HG03060 (cell line): ENCODE results near the gene MYO16.

ENCODE experiments used
- ATAC-seq: cut with Tn5 transposase; IDR thresholded peaks from one replicate; pipeline ENCODE4 v1.9.1; 2021; ENCODE audit warnings: low read depth, moderate number of reproducible peaks; ENCODE audit not compliant: unreplicated experiment

The MYO16 gene

GRCh38 chr13:108629181-108629752 is at the start of gene MYO16:
TSS of gene MYO16 (plus strand) at chr13:108629611. CDS start at chr13:108629845, 234 bp downstream.
- no peak for ATAC-seq

DNA sequence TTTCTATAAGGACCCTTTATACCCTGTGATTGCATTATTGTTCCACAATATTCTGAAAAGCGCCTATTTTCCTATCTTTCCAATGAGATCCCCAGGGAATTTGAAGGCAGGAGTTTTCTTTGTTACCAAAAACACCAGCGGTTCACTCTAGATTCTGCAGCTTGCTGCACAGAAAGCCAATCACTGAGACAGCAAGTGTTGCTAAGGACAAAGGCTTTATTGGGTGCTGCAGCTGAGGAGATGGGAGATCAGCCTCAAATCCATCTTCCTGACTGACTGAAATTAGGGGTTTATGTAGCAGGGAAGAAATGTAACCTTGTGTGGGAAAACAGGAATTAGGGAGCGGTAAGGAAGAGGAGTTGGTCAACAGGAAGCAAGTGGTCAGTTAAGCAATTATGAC is 42.6 kb upstream of the MYO16 start:
- no peak for ATAC-seq

DNA sequence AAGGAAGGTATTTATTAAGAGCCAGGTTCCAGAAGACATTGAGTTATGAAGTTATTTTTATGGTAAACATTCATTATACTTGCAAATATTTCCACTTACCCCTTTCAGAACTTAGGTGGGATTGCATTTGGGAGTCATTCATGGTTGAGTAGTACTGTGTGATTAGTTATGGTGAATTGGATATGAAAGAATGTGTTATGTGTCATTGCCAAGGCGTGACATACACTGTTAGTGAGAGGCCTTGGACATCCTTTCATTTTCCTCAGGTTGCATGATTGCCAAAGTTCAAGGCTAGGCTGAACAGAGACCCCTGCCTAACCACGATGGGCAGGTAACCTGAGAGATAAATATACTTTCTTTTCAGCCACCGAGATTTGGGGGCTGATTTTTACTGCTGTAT is 40.9 kb upstream of the MYO16 start:
- ATAC-seq, result no peak

GRCh38 chr13:108594153-108594552 is 35.3 kb upstream of the MYO16 start:
- no peak for ATAC-seq

GRCh38 chr13:108595436-108596274 is 33.8 kb upstream of the MYO16 start:
- ATAC-seq, result no peak

- no peak for ATAC-seq
Measured at GRCh38 chr13:108597943-108598342, 31.5 kb upstream of the MYO16 start.

- ATAC-seq, result no peak
Measured at GRCh38 chr13:108606424-108606823, 23.0 kb upstream of the MYO16 start.

DNA sequence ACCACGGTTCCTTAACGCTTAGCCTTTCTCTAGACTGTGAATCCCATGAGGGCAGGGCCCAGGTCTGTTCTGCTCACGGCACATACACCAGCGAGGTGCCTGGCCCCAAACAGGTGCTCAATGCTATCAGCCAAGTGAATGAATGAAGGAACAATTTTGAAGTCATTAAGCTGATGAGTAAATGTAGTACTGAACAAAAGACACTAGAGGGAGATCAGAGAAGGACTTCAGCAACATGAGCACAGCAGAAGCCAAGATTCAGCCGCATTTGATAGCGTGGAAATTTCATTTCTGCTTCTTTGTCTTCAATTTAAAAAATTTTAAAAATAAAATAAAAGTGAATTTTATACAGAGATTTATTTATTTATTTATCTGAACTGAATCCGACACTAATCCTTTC is 20.1 kb upstream of the MYO16 start:
- no peak for ATAC-seq

- ATAC-seq, result no peak
Measured at GRCh38 chr13:108610507-108610906, 18.9 kb upstream of the MYO16 start.

- ATAC-seq, result no peak
Measured at GRCh38 chr13:108615241-108615640, 14.2 kb upstream of the MYO16 start.

DNA sequence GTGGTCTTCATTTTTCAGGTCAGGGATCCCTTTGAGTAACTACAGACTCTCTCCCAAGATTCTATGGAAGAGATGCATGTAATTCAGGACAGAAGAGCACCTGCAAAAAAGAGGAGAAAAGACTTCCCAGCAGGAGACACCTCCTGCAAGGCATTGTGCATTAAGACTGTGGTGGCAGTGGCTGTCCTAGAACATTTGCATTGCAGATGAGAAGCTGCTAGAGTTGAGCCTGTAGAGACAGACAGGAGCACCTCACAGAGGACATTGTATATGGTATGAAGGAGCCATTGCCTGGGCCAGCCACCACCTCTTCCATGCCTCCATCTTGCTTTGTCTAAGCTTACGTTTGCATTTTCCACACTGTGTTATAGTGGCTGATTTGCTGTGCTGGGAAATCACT is 11.2 kb upstream of the MYO16 start:
- no peak for ATAC-seq

- no peak for ATAC-seq
Measured at GRCh38 chr13:108621462-108621861, 7.9 kb upstream of the MYO16 start.

GRCh38 chr13:108624108-108624507 is 5.3 kb upstream of the MYO16 start:
- ATAC-seq, result no peak

DNA sequence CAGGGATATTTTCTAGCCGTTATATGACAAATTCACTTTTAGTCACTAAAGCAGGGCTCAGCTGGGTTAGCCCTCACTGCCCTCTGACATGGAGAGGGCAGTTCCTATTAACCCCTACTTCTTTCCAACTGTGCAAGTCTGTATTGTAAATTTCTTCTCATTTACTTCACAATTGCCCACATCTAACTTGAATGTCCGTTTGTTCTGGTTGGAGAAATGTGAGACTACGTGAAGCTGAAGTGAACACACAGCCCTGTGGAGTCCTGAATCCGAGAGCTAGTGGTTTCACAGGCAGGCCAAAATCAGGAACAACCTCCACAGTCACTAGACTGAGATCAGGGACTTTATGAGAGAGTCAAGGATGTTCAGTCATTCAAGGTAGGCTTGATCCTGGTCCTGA is 4.4 kb upstream of the MYO16 start:
- no peak for ATAC-seq

- ATAC-seq, result no peak
Measured at GRCh38 chr13:108629988-108630387, 577 bp downstream of the MYO16 start.

DNA sequence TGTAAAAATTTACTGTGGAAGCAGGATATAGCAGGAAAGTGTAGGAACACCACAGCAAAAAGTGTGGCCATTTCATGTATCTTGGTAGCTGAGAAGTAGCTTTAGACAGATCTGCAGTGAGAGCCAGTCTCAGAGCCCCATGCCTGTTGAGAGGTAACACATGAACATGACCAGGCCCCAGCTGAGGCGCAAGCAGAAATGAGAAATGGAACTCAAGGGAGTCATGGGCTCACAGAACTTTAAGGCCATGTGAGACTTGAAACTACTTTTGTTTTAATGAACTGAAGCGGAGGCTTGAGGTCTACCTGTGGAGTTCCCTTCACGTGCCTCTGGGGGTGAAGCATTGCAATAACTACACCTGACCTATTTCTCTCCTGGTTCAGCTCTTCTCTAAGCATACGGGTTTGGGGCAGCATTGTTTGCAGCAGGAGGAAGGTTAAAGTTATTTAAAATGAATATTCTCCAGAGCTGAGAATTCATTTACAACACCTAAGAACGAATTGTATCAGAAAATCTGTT is 3.3 kb downstream of the MYO16 start:
- no peak for ATAC-seq

DNA sequence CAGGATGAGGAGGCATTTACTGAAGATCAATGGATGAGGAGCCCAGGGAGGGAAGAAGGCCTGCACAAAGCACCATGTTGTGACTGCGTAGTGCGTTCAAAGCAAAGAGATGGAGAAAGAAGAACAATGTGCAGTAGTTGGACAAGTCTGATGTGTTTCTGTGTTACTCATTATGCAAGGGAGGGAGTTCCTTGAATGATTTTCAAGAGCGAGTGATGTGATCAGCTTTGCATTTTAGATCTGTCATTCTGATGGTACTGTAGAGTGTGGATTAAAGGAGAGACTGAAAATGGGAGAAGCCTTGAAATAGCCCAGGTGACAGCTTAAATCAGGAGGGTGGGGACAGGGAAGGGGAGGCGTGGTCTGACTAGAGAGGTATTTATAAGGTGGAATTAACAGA is 9.5 kb downstream of the MYO16 start:
- ATAC-seq, result no peak

- ATAC-seq, result no peak
Measured at GRCh38 chr13:108643646-108644353, 14.4 kb downstream of the MYO16 start.

GRCh38 chr13:108645376-108645775 is 16.0 kb downstream of the MYO16 start:
- no peak for ATAC-seq

DNA sequence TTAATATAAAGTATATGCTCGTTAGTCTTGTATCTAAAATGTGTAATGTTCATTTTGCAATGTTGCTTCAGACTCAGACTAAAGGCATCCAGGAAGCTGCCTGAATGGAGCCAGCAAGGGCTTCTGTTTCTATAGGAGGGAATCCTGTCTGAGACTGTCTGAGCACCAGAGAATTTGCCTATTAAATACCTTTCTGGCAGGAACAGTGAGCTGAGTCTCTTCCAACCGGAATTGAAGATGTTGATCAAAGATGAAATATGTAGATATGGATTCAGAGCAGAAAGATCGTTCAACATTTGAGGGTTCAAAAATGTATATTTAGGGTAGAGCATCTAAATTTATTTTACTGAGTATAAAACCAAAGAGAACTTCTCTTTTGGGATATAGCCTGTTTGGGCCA is 20.9 kb downstream of the MYO16 start:
- ATAC-seq, result no peak

DNA sequence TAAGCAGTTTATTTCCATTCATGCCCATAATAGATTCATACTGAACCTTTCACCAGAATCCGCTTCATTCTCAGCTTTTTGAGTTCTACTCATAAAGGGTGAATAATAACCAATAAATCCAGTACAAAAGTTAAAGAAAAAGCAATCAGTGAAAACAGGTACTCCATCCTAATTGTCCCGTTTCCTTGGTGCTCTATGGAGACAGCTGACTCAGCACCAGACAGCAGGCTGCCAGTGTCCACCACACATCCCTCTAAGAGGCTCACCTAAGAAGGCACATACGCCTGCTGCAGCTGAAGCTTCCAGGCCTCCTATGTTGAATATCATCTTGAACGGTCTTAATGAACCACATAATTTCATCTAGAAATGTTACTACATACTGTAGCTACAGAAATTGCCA is 27.3 kb downstream of the MYO16 start:
- no peak for ATAC-seq
